CD4-positive, alpha-beta memory T cell (primary cell): ENCODE data around the gene KIF26B. TPM values are rescaled to one million over a fixed set of nuclear protein-coding genes. Genes with fewer than 3 reads are reported as not detected.

Experiments used
- CTCF ChIA-PET: fragments of 350-600 bp; sonication (Branson Sonifier 250); formaldehyde crosslinking; loops from one replicate; lab custom pipeline; 2021; ENCODE audit warnings: inconsistent platforms; ENCODE audit not compliant: partially characterized antibody; lab: Charles Lee
- POLR2A ChIA-PET: fragments of 350-600 bp; sonication (Branson Sonifier 250); formaldehyde crosslinking; loops from one replicate; lab custom pipeline; 2021; ENCODE audit not compliant: partially characterized antibody; lab: Charles Lee
- DNase-seq, 5 donors: peaks; one replicate each; pipeline versions ENCODE4 v3.0.0 to v3.0.0-alpha.2; 2020 to 2022; ENCODE audit warnings: mixed read lengths in 1 of 5
- H3K27ac ChIP-seq: one replicate; pipeline ENCODE4 v1.7.0; 2013; ENCODE audit warnings: low read depth, low read length
- H3K27me3 ChIP-seq: 2 replicates; pipeline ENCODE4 v1.7.0; 2013; ENCODE audit warnings: mild to moderate bottlenecking, low read length, moderate library complexity; ENCODE audit not compliant: insufficient read depth
- H3K36me3 ChIP-seq: 2 replicates; pipeline ENCODE4 v1.7.0; 2013; ENCODE audit warnings: mild to moderate bottlenecking, low read length, moderate library complexity; ENCODE audit not compliant: insufficient read depth
- H3K4me1 ChIP-seq: 2 replicates; pipeline ENCODE4 v1.7.0; 2013; ENCODE audit warnings: mild to moderate bottlenecking, low read length, moderate library complexity; ENCODE audit not compliant: insufficient read depth
- H3K4me3 ChIP-seq, 2 donors: one replicate each; pipeline ENCODE4 v1.7.0; 2013; ENCODE audit warnings: low read length in 2 of 2, mild to moderate bottlenecking in 1 of 2
- H3K9me3 ChIP-seq, 2 donors: one replicate each; pipeline ENCODE4 v1.7.0; 2013; ENCODE audit warnings: low read length in 2 of 2, control low read depth in 1 of 2; ENCODE audit not compliant: control insufficient read depth in 1 of 2
- H3K27ac Mint-ChIP-seq, 7 donors: one replicate each; pipeline ENCODE4 v1.8.0; 2020 to 2021; ENCODE audit warnings: mixed read lengths in 7 of 7, mild to moderate bottlenecking in 6 of 7, inconsistent platforms in 3 of 7, moderate library complexity in 3 of 7
- H3K27me3 Mint-ChIP-seq, 2 donors: one replicate each; pipeline ENCODE4 v1.8.0; 2020 to 2021; ENCODE audit warnings: mixed read lengths in 2 of 2
- H3K36me3 Mint-ChIP-seq, 2 donors: one replicate each; pipeline ENCODE4 v1.8.0; 2020 to 2021; ENCODE audit warnings: mixed read lengths in 2 of 2, inconsistent platforms in 1 of 2, mild to moderate bottlenecking in 1 of 2
- H3K4me1 Mint-ChIP-seq, 4 donors: one replicate each; pipeline ENCODE4 v1.8.0; 2020 to 2021; ENCODE audit warnings: mixed read lengths in 4 of 4, mild to moderate bottlenecking in 1 of 4
- H3K4me3 Mint-ChIP-seq, 8 donors: one replicate each; pipeline ENCODE4 v1.8.0; 2020 to 2021; ENCODE audit warnings: mixed read lengths in 8 of 8, mild to moderate bottlenecking in 7 of 8, moderate library complexity in 6 of 8, inconsistent platforms in 3 of 8
- H3K9me3 Mint-ChIP-seq, 8 donors: one replicate each; pipeline ENCODE4 v1.8.0; 2020 to 2021; ENCODE audit warnings: mixed read lengths in 8 of 8, mild to moderate bottlenecking in 5 of 8, inconsistent platforms in 3 of 8, moderate library complexity in 1 of 8
- intact Hi-C: fragments of 100-400 bp; cut with micrococcal nuclease; formaldehyde crosslinking; loops from one replicate; pipeline ENCODE4 v1.15.1; 2023
- polyA plus RNA-seq, 2 donors: library from polyadenylated mRNA; unstranded; fragments of 300-500 nt; fragmentation: Illumina TruSeq; gene quantifications; one replicate each; pipeline ENCODE4 v1.2.3, GENCODE V29; 2021
- total RNA-seq, 2 experiments: library from RNA; stranded (reverse); gene quantifications; one replicate each; pipeline ENCODE4 v1.2.3, GENCODE V29; 2021

The KIF26B gene
- total and polyA plus RNA-seq, 4 experiments from 2014 or later: 0.10 TPM; not detected in 3

- no peaks in the 10 kb centered on the region for H3K4me1 ChIP-seq
- no peaks in the 10 kb centered on the region for H3K4me1 Mint-ChIP-seq
These were observed 253.2 kb downstream of the KIF26B start for GRCh38 chr1:245407983-245408382.

DNA sequence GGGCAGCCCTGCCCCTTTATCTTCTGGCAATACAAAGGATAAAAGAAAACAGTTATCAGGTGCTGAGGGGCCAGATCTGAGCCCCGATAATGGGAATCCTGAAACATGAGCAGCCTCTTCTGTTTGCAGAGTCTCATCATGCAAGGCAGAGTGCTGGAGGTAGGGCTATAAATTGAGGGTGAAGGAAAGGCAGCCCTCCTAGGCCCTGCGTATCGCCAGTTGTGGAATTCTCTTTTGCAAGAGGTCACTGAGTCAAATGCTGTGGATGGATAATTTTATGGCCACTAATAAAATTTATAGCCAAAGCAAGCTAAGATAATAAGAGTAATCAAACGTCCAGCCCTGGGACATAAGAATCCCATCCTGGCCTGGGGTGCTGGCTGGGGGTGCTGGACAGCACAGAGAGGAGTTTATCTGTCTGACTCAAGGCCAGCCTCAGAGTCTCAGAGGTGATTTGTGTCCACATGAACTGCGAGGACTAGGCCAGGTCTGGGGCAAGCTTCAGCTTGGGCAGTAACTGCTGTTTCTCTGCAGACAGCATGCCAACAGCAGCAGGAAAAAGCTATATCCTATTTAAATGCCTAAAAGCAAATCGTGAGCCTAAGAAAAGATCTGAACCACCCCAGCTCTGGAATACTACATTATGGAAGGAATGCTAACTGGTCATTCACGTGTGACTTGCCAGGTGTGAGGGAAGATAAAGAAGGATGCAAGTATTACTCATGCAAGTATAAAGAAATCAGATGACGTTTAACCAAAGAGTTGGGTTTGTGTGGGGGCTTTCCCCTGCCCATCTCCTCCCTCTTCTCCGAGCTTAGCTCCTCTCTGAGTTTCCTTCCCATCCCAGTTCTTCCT is 254.8 kb downstream of the KIF26B start:
- H3K36me3 ChIP-seq: no peaks in the 10 kb centered on the region
- no peak overlapping the region for H3K4me3 ChIP-seq
- Mint-ChIP-seq H3K27me3 (peaks cover 3 to 4% of the 10 kb centered on the region in 2 donors), H3K4me1 (no peaks in the 10 kb centered on the region), H3K27ac (no peak overlapping the region), H3K36me3 (no peaks in the 10 kb centered on the region), H3K4me3 (no peak overlapping the region), H3K9me3 (peaks cover 0 to 1% (median 0%) of the 10 kb centered on the region in 8 donors)
- H3K27ac ChIP-seq: no peak overlapping the region
- H3K9me3 ChIP-seq: no peaks in the 10 kb centered on the region
- intact Hi-C loops: no loop called here
- no peaks in the 10 kb centered on the region for H3K4me1 ChIP-seq
- H3K27me3 ChIP-seq: no peaks in the 10 kb centered on the region
- POLR2A ChIA-PET: no interaction called here
- no peak for DNase-seq
- CTCF ChIA-PET: no interaction called here

More at GRCh38 chr1:245407983-245408382, 253.2 kb downstream of the KIF26B start:
- H3K27ac Mint-ChIP-seq: no peak overlapping the region
- no peak for DNase-seq
- ChIA-PET POLR2A (no interaction called here), CTCF (no interaction called here)
- Histone ChIP-seq H3K4me3 (no peak overlapping the region), H3K27me3 (no peaks in the 10 kb centered on the region), H3K27ac (no peak overlapping the region), H3K9me3 (no peaks in the 10 kb centered on the region), H3K36me3 (no peaks in the 10 kb centered on the region)
- H3K4me3 Mint-ChIP-seq: no peak overlapping the region
- peaks cover 0 to 1% (median 0%) of the 10 kb centered on the region in 8 donors for H3K9me3 Mint-ChIP-seq
- intact Hi-C loops: no loop called here
- peaks cover 3 to 4% of the 10 kb centered on the region in 2 donors for H3K27me3 Mint-ChIP-seq
- no peaks in the 10 kb centered on the region for H3K36me3 Mint-ChIP-seq

GRCh38 chr1:245411245-245412036 is 256.7 kb downstream of the KIF26B start:
- Histone ChIP-seq H3K36me3 (no peaks in the 10 kb centered on the region), H3K27ac (no peak overlapping the region), H3K9me3 (no peaks in the 10 kb centered on the region), H3K4me1 (no peaks in the 10 kb centered on the region), H3K27me3 (no peaks in the 10 kb centered on the region), H3K4me3 (no peak overlapping the region)
- ChIA-PET CTCF (no interaction called here), POLR2A (no interaction called here)
- Mint-ChIP-seq H3K27me3 (peaks cover 3% of the 10 kb centered on the region in 2 donors), H3K4me1 (no peaks in the 10 kb centered on the region), H3K9me3 (peaks cover 0 to 1% (median 0%) of the 10 kb centered on the region in 8 donors), H3K36me3 (no peaks in the 10 kb centered on the region), H3K27ac (no peak overlapping the region), H3K4me3 (no peak overlapping the region)
- DNase-seq: no peak
- intact Hi-C loops: no loop called here

GRCh38 chr1:245412306-245412705 is 257.5 kb downstream of the KIF26B start:
- Mint-ChIP-seq H3K4me1 (no peaks in the 10 kb centered on the region), H3K27me3 (peaks cover under 1 to 3% of the 10 kb centered on the region in 2 donors), H3K27ac (no peak overlapping the region), H3K4me3 (no peak overlapping the region), H3K9me3 (peaks cover 0 to under 1% (median 0%) of the 10 kb centered on the region in 8 donors), H3K36me3 (no peaks in the 10 kb centered on the region)
- no peak overlapping the region for H3K4me3 ChIP-seq
- no peaks in the 10 kb centered on the region for H3K4me1 ChIP-seq
- H3K27ac ChIP-seq: no peak overlapping the region
- H3K27me3 ChIP-seq: no peaks in the 10 kb centered on the region
- ChIA-PET CTCF (no interaction called here), POLR2A (no interaction called here)
- intact Hi-C loops: no loop called here
- no peaks in the 10 kb centered on the region for H3K36me3 ChIP-seq
- no peak for DNase-seq
- no peaks in the 10 kb centered on the region for H3K9me3 ChIP-seq

GRCh38 chr1:245416781-245417180 is 262.0 kb downstream of the KIF26B start:
- ChIA-PET CTCF (no interaction called here), POLR2A (no interaction called here)
- DNase-seq: no peak
- Mint-ChIP-seq H3K36me3 (no peaks in the 10 kb centered on the region), H3K27ac (no peak overlapping the region), H3K27me3 (no peaks in the 10 kb centered on the region), H3K4me1 (no peaks in the 10 kb centered on the region), H3K9me3 (no peaks in the 10 kb centered on the region), H3K4me3 (no peak overlapping the region)
- intact Hi-C loops: no loop called here
- Histone ChIP-seq H3K4me1 (no peaks in the 10 kb centered on the region), H3K27me3 (no peaks in the 10 kb centered on the region), H3K27ac (no peak overlapping the region), H3K4me3 (no peak overlapping the region), H3K36me3 (no peaks in the 10 kb centered on the region), H3K9me3 (no peaks in the 10 kb centered on the region)

DNA sequence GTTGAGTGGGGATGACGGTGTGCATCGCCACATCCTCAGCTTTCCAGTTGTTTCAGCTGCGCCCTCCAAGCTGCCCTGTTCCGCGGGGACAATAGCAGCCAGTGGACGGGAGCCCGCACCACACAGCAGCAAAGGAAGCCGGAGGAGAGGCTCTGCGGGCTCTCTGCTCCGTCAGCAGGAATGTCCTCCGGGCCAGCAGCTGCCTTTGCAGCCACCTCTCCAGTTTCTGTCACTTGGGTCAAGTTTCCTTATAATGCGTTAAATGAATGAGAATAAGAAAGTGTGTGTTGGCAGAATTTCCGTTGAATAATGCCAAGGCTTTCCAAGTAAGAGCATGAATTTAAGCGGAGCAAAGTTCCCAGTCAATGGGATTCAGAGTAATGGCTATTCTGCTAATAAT is 263.3 kb downstream of the KIF26B start:
- no peaks in the 10 kb centered on the region for H3K4me1 Mint-ChIP-seq
- POLR2A ChIA-PET: no interaction called here
- no peaks in the 10 kb centered on the region for H3K36me3 Mint-ChIP-seq
- no peak overlapping the region for H3K27ac ChIP-seq
- H3K4me3 ChIP-seq: no peak overlapping the region
- H3K27ac Mint-ChIP-seq: no peak overlapping the region
- H3K4me1 ChIP-seq: no peaks in the 10 kb centered on the region
- H3K27me3 ChIP-seq: no peaks in the 10 kb centered on the region
- H3K4me3 Mint-ChIP-seq: no peak overlapping the region
- intact Hi-C loops: no loop called here
- H3K27me3 Mint-ChIP-seq: no peaks in the 10 kb centered on the region
- no peaks in the 10 kb centered on the region for H3K9me3 ChIP-seq
- H3K9me3 Mint-ChIP-seq: no peaks in the 10 kb centered on the region
- DNase-seq: no peak
- no peaks in the 10 kb centered on the region for H3K36me3 ChIP-seq
- CTCF ChIA-PET: no interaction called here

DNA sequence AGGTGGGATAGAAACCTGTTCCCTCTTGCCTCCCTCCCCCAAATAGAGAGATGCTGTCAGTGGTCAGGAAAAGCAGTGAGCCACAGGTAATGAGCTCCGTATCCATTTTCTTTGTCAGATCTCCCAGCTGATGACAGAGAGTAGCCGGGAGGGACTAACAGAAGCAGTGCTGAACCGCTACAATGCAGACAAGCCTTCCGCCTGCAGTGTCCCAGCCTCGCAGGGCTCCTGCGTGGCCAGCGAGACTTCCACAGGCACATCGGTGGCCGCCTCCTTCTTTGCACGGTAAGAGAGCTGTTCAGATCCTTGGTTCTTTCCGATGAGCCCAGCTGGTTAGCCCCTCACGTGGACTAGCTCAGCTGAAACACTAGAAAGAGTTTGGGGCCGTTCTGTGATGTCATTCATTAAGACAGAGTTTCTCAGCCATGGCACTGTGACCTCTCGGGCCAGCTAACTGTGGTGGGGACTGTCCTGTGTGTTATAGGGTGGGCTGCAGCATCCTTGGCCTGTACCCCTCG is 264.7 kb downstream of the KIF26B start:
- Histone ChIP-seq H3K27me3 (no peaks in the 10 kb centered on the region), H3K9me3 (no peaks in the 10 kb centered on the region), H3K4me1 (no peaks in the 10 kb centered on the region), H3K27ac (no peak overlapping the region), H3K4me3 (no peak overlapping the region), H3K36me3 (no peaks in the 10 kb centered on the region)
- H3K27ac Mint-ChIP-seq: no peak overlapping the region
- no peaks in the 10 kb centered on the region for H3K36me3 Mint-ChIP-seq
- no peaks in the 10 kb centered on the region for H3K4me1 Mint-ChIP-seq
- intact Hi-C loops: no loop called here
- POLR2A ChIA-PET: interaction anchor here (0.6 kb wide), 1 partner anchor 322 kb away, joined by 3 read pairs; no protein-coding TSS in a partner anchor
- H3K9me3 Mint-ChIP-seq: no peaks in the 10 kb centered on the region
- no peak overlapping the region for H3K4me3 Mint-ChIP-seq
- no peak for DNase-seq
- H3K27me3 Mint-ChIP-seq: no peaks in the 10 kb centered on the region
- CTCF ChIA-PET: no interaction called here
